OCI-LY7 (cell line): Measurements from ENCODE around the gene MS4A10. TPM values are rescaled to one million over a fixed set of nuclear protein-coding genes. Genes with fewer than 3 reads are reported as not detected.

Experiments used
- BruUV-seq: library from RNA; stranded (reverse); fragments of 400-500 nt; replicated peaks from 2 replicates; lab custom pipeline; 2021; lab: Mats Ljungman, UMichigan
- CTCF ChIA-PET: fragments of 300-600 bp; sonication (Branson Sonifier 250); formaldehyde crosslinking; loops from one replicate; lab custom pipeline; 2022; ENCODE audit warnings: antibody characterized with exemption; ENCODE audit not compliant: unreplicated experiment; lab: Charles Lee
- POLR2A ChIA-PET: fragments of 300-600 bp; sonication (Branson Sonifier 250); formaldehyde crosslinking; loops from one replicate; lab custom pipeline; 2022; ENCODE audit warnings: antibody characterized with exemption; lab: Charles Lee
- DNase-seq: peaks from one replicate; pipeline ENCODE4 v3.0.0-alpha.2; 2015; ENCODE audit warnings: low spot score
- H2AFZ ChIP-seq: fragments of 200-600 bp; sonication (generic), shearing (Covaris generic); 2 replicates; pipeline ENCODE4 v1.6.1; 2014; ENCODE audit warnings: mild to moderate bottlenecking, antibody characterized with exemption, low read length, moderate library complexity
- H3K27ac ChIP-seq: fragments of 200-600 bp; sonication (generic); 2 replicates; pipeline ENCODE4 v1.5.1; 2014; ENCODE audit warnings: mixed run types, low read depth, mild to moderate bottlenecking, moderate library complexity, low read length, inconsistent platforms; ENCODE audit not compliant: poor library complexity, severe bottlenecking
- H3K36me3 ChIP-seq: fragments of 200-600 bp; sonication (generic); 2 replicates; pipeline ENCODE4 v1.6.1; 2014; ENCODE audit warnings: mild to moderate bottlenecking, antibody characterized with exemption, low read length, moderate library complexity, mixed read lengths; ENCODE audit not compliant: insufficient read depth
- H3K4me1 ChIP-seq: fragments of 200-600 bp; sonication (generic); 2 replicates; pipeline ENCODE4 v1.5.1; 2014; ENCODE audit warnings: mild to moderate bottlenecking, low read length; ENCODE audit not compliant: insufficient read depth, poor library complexity, severe bottlenecking
- H3K4me2 ChIP-seq: fragments of 200-600 bp; sonication (generic); 2 replicates; pipeline ENCODE4 v1.6.1; 2014; ENCODE audit warnings: mild to moderate bottlenecking, low read length
- H3K4me3 ChIP-seq: fragments of 200-600 bp; sonication (generic); 2 replicates; pipeline ENCODE4 v1.5.1; 2014; ENCODE audit warnings: mild to moderate bottlenecking, low read depth, low read length; ENCODE audit not compliant: poor library complexity, severe bottlenecking
- H3K79me2 ChIP-seq: fragments of 200-600 bp; sonication (generic); 2 replicates; pipeline ENCODE4 v1.6.1; 2016; ENCODE audit warnings: low read depth, mild to moderate bottlenecking, low read length, moderate library complexity, mixed read lengths; ENCODE audit not compliant: insufficient read depth
- H3K9me2 ChIP-seq: fragments of 200-600 bp; sonication (generic); 2 replicates; pipeline ENCODE4 v1.6.1; 2016; ENCODE audit warnings: mild to moderate bottlenecking, low read length, mixed read lengths; ENCODE audit not compliant: insufficient read depth
- H3K9me3 ChIP-seq: fragments of 200-600 bp; sonication (generic); 2 replicates; pipeline ENCODE4 v1.6.1; 2014; ENCODE audit warnings: mild to moderate bottlenecking, mixed run types, low read length, mixed read lengths
- H4K20me1 ChIP-seq: fragments of 200-600 bp; sonication (generic); 2 replicates; pipeline ENCODE4 v1.6.1; 2014; ENCODE audit warnings: mild to moderate bottlenecking, antibody characterized with exemption, low read length, moderate library complexity, mixed read lengths; ENCODE audit not compliant: insufficient read depth
- CTCF ChIP-seq: fragments of 200-600 bp; sonication (generic); conservative IDR thresholded peaks from 2 replicates; pipeline ENCODE4 v1.5.1; 2014; ENCODE audit warnings: mild to moderate bottlenecking, antibody characterized with exemption, low read length, moderate library complexity, mixed read lengths
- EZH2phosphoT487 ChIP-seq: fragments of 200-600 bp; sonication (generic); IDR thresholded peaks from 2 replicates; pipeline ENCODE4 v1.6.1; 2018; ENCODE audit warnings: low read depth, borderline replicate concordance, mild to moderate bottlenecking, mixed run types, antibody characterized with exemption, low read length, moderate library complexity, mixed read lengths
- intact Hi-C: fragments of 100-400 bp; cut with micrococcal nuclease; formaldehyde crosslinking; loops from one replicate; pipeline ENCODE4 v1.10.0; 2022; ENCODE audit not compliant: unreplicated experiment
- total RNA-seq, 2 experiments: library from RNA; depleted of rRNA in 1 of 2; stranded (reverse); fragments of >200 nt in 1 of 2; shearing (Covaris generic) in 1 of 2; gene quantifications; 2 replicates each; pipeline ENCODE4 v1.2.3, GENCODE V29; 2014 to 2022

Gene MS4A10
- total RNA-seq, 2 experiments from 2014 or later, result not detected

- ChIA-PET POLR2A (no interaction called here), CTCF (no interaction called here)
- no peak overlapping the region for H3K27ac ChIP-seq
- DNase-seq, result no peak
- H3K9me2 ChIP-seq, result no peaks in the 10 kb centered on the region
- no peak overlapping the region for H3K4me3 ChIP-seq
- no peak overlapping the region for H2AFZ ChIP-seq
- no peaks in the 10 kb centered on the region for H3K79me2 ChIP-seq
- no peaks in the 10 kb centered on the region for H3K9me3 ChIP-seq
- no peak overlapping the region for H3K4me2 ChIP-seq
- no peaks in the 10 kb centered on the region for H3K36me3 ChIP-seq
- intact Hi-C loops, result no loop called here
- no peaks in the 10 kb centered on the region for H4K20me1 ChIP-seq
- no peak for TF ChIP-seq CTCF
- TF ChIP-seq EZH2phosphoT487, result no peak
- BruUV-seq, result no TSS peak
- H3K4me1 ChIP-seq, result no peaks in the 10 kb centered on the region
These were observed 16.1 kb downstream of the MS4A10 start for GRCh38 chr11:60801194-60801593.

GRCh38 chr11:60803273-60803936 is 18.3 kb downstream of the MS4A10 start:
- H4K20me1 ChIP-seq, result no peaks in the 10 kb centered on the region
- H3K9me2 ChIP-seq, result no peaks in the 10 kb centered on the region
- no TSS peak for BruUV-seq
- H3K9me3 ChIP-seq, result no peaks in the 10 kb centered on the region
- no peak overlapping the region for H3K27ac ChIP-seq
- DNase-seq, result no peak
- H3K36me3 ChIP-seq, result no peaks in the 10 kb centered on the region
- no peak for TF ChIP-seq CTCF
- intact Hi-C loops, result no loop called here
- no peak overlapping the region for H3K4me2 ChIP-seq
- no peaks in the 10 kb centered on the region for H3K79me2 ChIP-seq
- H2AFZ ChIP-seq, result no peak overlapping the region
- CTCF ChIA-PET, result no interaction called here
- H3K4me3 ChIP-seq, result no peak overlapping the region
- POLR2A ChIA-PET, result interaction anchor here (0.7 kb wide), 1 partner anchor 1996 kb away, joined by 6 read pairs; no protein-coding TSS in a partner anchor
- H3K4me1 ChIP-seq, result no peaks in the 10 kb centered on the region

- CTCF ChIA-PET, result no interaction called here
- no peaks in the 10 kb centered on the region for H3K36me3 ChIP-seq
- no TSS peak for BruUV-seq
- intact Hi-C loops, result no loop called here
- no peaks in the 10 kb centered on the region for H4K20me1 ChIP-seq
- TF ChIP-seq EZH2phosphoT487 (no peak), CTCF (no peak)
- no peak overlapping the region for H2AFZ ChIP-seq
- peaks cover 7% of the 10 kb centered on the region; the same call in 1 of the 2 replicates for H3K9me3 ChIP-seq
- no peaks in the 10 kb centered on the region for H3K4me1 ChIP-seq
- no peak for DNase-seq
- POLR2A ChIA-PET, result interaction anchor here (0.6 kb wide), 1 partner anchor 1359 kb away, joined by 3 read pairs; no protein-coding TSS in a partner anchor
- no peak overlapping the region for H3K4me2 ChIP-seq
- H3K9me2 ChIP-seq, result no peaks in the 10 kb centered on the region
- H3K4me3 ChIP-seq, result no peak overlapping the region
- no peak overlapping the region for H3K27ac ChIP-seq
- no peaks in the 10 kb centered on the region for H3K79me2 ChIP-seq
These were observed 24.1 kb downstream of the MS4A10 start for GRCh38 chr11:60809249-60809648.
